SK-N-MC (cell line): ENCODE data around the gene FAM131A.

ENCODE experiments used
- DNase-seq: peaks from one replicate; pipeline ENCODE4 v3.0.0-alpha.2; 2011; ENCODE audit warnings: low read depth, low spot score
- H3K27ac ChIP-seq: fragments of 200-600 bp; sonication (generic); 2 replicates; pipeline ENCODE4 v1.5.1; 2016; ENCODE audit warnings: mixed run types
- H3K36me3 ChIP-seq: fragments of 200-600 bp; sonication (generic); 2 replicates; pipeline ENCODE4 v1.6.1; 2017; ENCODE audit warnings: antibody characterized with exemption, low read length, mixed read lengths; ENCODE audit not compliant: insufficient read depth
- H3K4me3 ChIP-seq: fragments of 200-600 bp; sonication (generic); 2 replicates; pipeline ENCODE4 v1.5.1; 2016
- H3K9ac ChIP-seq: fragments of 200-600 bp; sonication (generic); 2 replicates; pipeline ENCODE4 v1.8.0; 2017; ENCODE audit warnings: mixed run types, mixed read lengths; ENCODE audit not compliant: insufficient read length
- H3K9me3 ChIP-seq: fragments of 200-600 bp; sonication (generic); 2 replicates; pipeline ENCODE4 v1.6.1; 2017; ENCODE audit warnings: low read depth, mild to moderate bottlenecking, antibody characterized with exemption, low read length, moderate library complexity, mixed read lengths
- EZH2 ChIP-seq: fragments of 200-600 bp; sonication (generic); IDR thresholded peaks from one replicate; pipeline ENCODE4 v1.6.1; 2017; ENCODE audit warnings: antibody characterized with exemption
- FOXP2 ChIP-seq: optimal IDR thresholded peaks from 2 replicates; pipeline ENCODE3; 2011; ENCODE audit warnings: mild to moderate bottlenecking, moderate library complexity; ENCODE audit not compliant: insufficient read depth; ENCODE audit errors: extremely low read length, control extremely low read depth
- POLR2AphosphoS5 ChIP-seq: IDR thresholded peaks from 2 replicates; pipeline ENCODE4 v1.6.1; 2012; ENCODE audit warnings: mild to moderate bottlenecking, low read depth, low read length, borderline replicate concordance

The FAM131A gene

GRCh38 chr3:184379358-184380184 is 42.2 kb downstream of the FAM131A start, which contains the start of gene CHRD:
Gene CHRD, plus strand, starts transcription at chr3:184380054. Its CDS starts 265 bp downstream, at chr3:184380319.
- Histone ChIP-seq H3K27ac (no peak within 1 kb of the TSS), H3K9me3 (no peaks in the 10 kb centered on the region), H3K36me3 (no peaks in the 10 kb centered on the region), H3K9ac (no peak within 1 kb of the TSS), H3K4me3 (peak within 1 kb of the TSS; percentile 77)
- TF ChIP-seq EZH2 (no peak), FOXP2 (no peak), POLR2AphosphoS5 (no peak)
- no peak for DNase-seq

GRCh38 chr3:184380185-184380626 is 42.8 kb downstream of the FAM131A start:
- no peak overlapping the region for H3K27ac ChIP-seq
- no peak for DNase-seq
- peak overlapping the region; percentile 77 for H3K4me3 ChIP-seq
- TF ChIP-seq FOXP2 (no peak), POLR2AphosphoS5 (no peak), EZH2 (no peak)
- no peaks in the 10 kb centered on the region for H3K36me3 ChIP-seq
- no peak overlapping the region for H3K9ac ChIP-seq
- no peaks in the 10 kb centered on the region for H3K9me3 ChIP-seq

- Histone ChIP-seq H3K9me3 (no peaks in the 10 kb centered on the region), H3K9ac (no peak overlapping the region), H3K4me3 (peak overlapping the region; percentile 77), H3K36me3 (no peaks in the 10 kb centered on the region), H3K27ac (no peak overlapping the region)
- no peak for DNase-seq
- TF ChIP-seq EZH2 (peak; percentile 81), FOXP2 (no peak), POLR2AphosphoS5 (no peak)
Observed at GRCh38 chr3:184380627-184381260, 43.3 kb downstream of the FAM131A start.

GRCh38 chr3:184381261-184382224 is 44.1 kb downstream of the FAM131A start:
- Histone ChIP-seq H3K9me3 (no peaks in the 10 kb centered on the region), H3K36me3 (no peaks in the 10 kb centered on the region), H3K4me3 (no peak overlapping the region), H3K9ac (no peak overlapping the region), H3K27ac (no peak overlapping the region)
- no peak for DNase-seq
- TF ChIP-seq EZH2 (no peak), POLR2AphosphoS5 (no peak), FOXP2 (no peak)

GRCh38 chr3:184382326-184383032 is 45.1 kb downstream of the FAM131A start:
- no peak for DNase-seq
- Histone ChIP-seq H3K9me3 (no peaks in the 10 kb centered on the region), H3K36me3 (no peaks in the 10 kb centered on the region), H3K9ac (no peak overlapping the region), H3K4me3 (no peak overlapping the region), H3K27ac (no peak overlapping the region)
- TF ChIP-seq EZH2 (no peak), POLR2AphosphoS5 (no peak), FOXP2 (no peak)

GRCh38 chr3:184383033-184383740 is 45.8 kb downstream of the FAM131A start:
- H3K36me3 ChIP-seq, result no peaks in the 10 kb centered on the region
- no peak overlapping the region for H3K4me3 ChIP-seq
- no peak for DNase-seq
- H3K27ac ChIP-seq, result no peak overlapping the region
- no peak for TF ChIP-seq FOXP2
- no peak for TF ChIP-seq POLR2AphosphoS5
- no peak for TF ChIP-seq EZH2
- no peak overlapping the region for H3K9ac ChIP-seq
- H3K9me3 ChIP-seq, result no peaks in the 10 kb centered on the region

GRCh38 chr3:184384342-184384741 is 46.9 kb downstream of the FAM131A start:
- no peak overlapping the region for H3K9ac ChIP-seq
- DNase-seq, result no peak
- H3K9me3 ChIP-seq, result no peaks in the 10 kb centered on the region
- no peak overlapping the region for H3K27ac ChIP-seq
- H3K4me3 ChIP-seq, result no peak overlapping the region
- TF ChIP-seq FOXP2 (no peak), POLR2AphosphoS5 (no peak), EZH2 (no peak)
- no peaks in the 10 kb centered on the region for H3K36me3 ChIP-seq
